ENCODE results near the gene HES5.
A peak's percentile ranks its signal among the peaks of the same experiment; 100 is the strongest.

HES5 gene

GRCh38 chr1:2561898-2562895 is 32.1 kb upstream of the HES5 start:
- Histone ChIP-seq H3K27me3 (no peaks in the 10 kb centered on the region), H3K27ac (peak overlapping the region; percentile 50), H3K4me3 (ENCODE audit: low read depth in 1 of 2, low read length in 1 of 2) (no peak overlapping the region), H3K9me3 (no peaks in the 10 kb centered on the region), H3K4me1 (ENCODE audit: control insufficient read depth in 1 of 2, insufficient read depth in 1 of 2, low read depth in 1 of 2, low read length in 1 of 2) (peaks cover 10 to 16% of the 10 kb centered on the region in 2 experiments), H3K36me3 (peaks cover 70% of the 10 kb centered on the region)
- TF ChIP-seq CTCF (IDR thresholded peaks at IDR 0.05): peak; percentile 69

GRCh38 chr1:2561446-2561845 is 31.4 kb upstream of the HES5 start:
- Histone ChIP-seq H3K4me3 (ENCODE audit: low read depth in 1 of 2, low read length in 1 of 2) (no peak overlapping the region), H3K27ac (peak overlapping the region; percentile 50), H3K4me1 (ENCODE audit: control insufficient read depth in 1 of 2, insufficient read depth in 1 of 2, low read depth in 1 of 2, low read length in 1 of 2) (peaks cover 16 to 21% of the 10 kb centered on the region in 2 experiments), H3K9me3 (no peaks in the 10 kb centered on the region), H3K36me3 (peaks cover 70% of the 10 kb centered on the region), H3K27me3 (no peaks in the 10 kb centered on the region)
- no peak for TF ChIP-seq CTCF (IDR thresholded peaks at IDR 0.05)

GRCh38 chr1:2560299-2561073 is 30.4 kb upstream of the HES5 start:
- no peak overlapping the region for H3K4me3 ChIP-seq (ENCODE audit: low read depth in 1 of 2, low read length in 1 of 2)

GRCh38 chr1:2559509-2560298 is 29.6 kb upstream of the HES5 start:
- H3K4me1 ChIP-seq (ENCODE audit: control insufficient read depth in 1 of 2, insufficient read depth in 1 of 2, low read depth in 1 of 2, low read length in 1 of 2): peaks cover 32 to 33% of the 10 kb centered on the region in 2 experiments
- no peak overlapping the region for H3K4me3 ChIP-seq (ENCODE audit: low read depth in 1 of 2, low read length in 1 of 2)
- H3K27me3 ChIP-seq: no peaks in the 10 kb centered on the region
- peaks cover 70% of the 10 kb centered on the region for H3K36me3 ChIP-seq
- no peaks in the 10 kb centered on the region for H3K9me3 ChIP-seq
- TF ChIP-seq CTCF (IDR thresholded peaks at IDR 0.05): no peak
- no peak overlapping the region for H3K27ac ChIP-seq

More at GRCh38 chr1:2560299-2561073, 30.4 kb upstream of the HES5 start:
- Histone ChIP-seq H3K27me3 (no peaks in the 10 kb centered on the region), H3K36me3 (peaks cover 70% of the 10 kb centered on the region), H3K4me1 (ENCODE audit: control insufficient read depth in 1 of 2, insufficient read depth in 1 of 2, low read depth in 1 of 2, low read length in 1 of 2) (peaks cover 24 to 25% of the 10 kb centered on the region in 2 experiments), H3K27ac (peak overlapping the region; percentile 50), H3K9me3 (no peaks in the 10 kb centered on the region)
- TF ChIP-seq CTCF (IDR thresholded peaks at IDR 0.05): no peak

- Histone ChIP-seq H3K4me3 (ENCODE audit: low read depth in 1 of 2, low read length in 1 of 2) (no peak overlapping the region), H3K4me1 (ENCODE audit: control insufficient read depth in 1 of 2, insufficient read depth in 1 of 2, low read depth in 1 of 2, low read length in 1 of 2) (peaks cover 40 to 41% of the 10 kb centered on the region in 2 experiments), H3K9me3 (no peaks in the 10 kb centered on the region), H3K27me3 (no peaks in the 10 kb centered on the region), H3K36me3 (peaks cover 65% of the 10 kb centered on the region), H3K27ac (peak overlapping the region; percentile 99)
- no peak for TF ChIP-seq CTCF (IDR thresholded peaks at IDR 0.05)
These were observed 28.8 kb upstream of the HES5 start for GRCh38 chr1:2558861-2559260.

Data from neutrophil (primary cell).